ENCODE measurements around the gene CHRNA9. TPM values are rescaled to one million over a fixed set of nuclear protein-coding genes. Genes with fewer than 3 reads are reported as not detected.

Gene CHRNA9
- polyA plus RNA-seq, 2 of the 4 experiments (the other 2 are of a cell fraction): 1.3 to 1.6 TPM

DNA sequence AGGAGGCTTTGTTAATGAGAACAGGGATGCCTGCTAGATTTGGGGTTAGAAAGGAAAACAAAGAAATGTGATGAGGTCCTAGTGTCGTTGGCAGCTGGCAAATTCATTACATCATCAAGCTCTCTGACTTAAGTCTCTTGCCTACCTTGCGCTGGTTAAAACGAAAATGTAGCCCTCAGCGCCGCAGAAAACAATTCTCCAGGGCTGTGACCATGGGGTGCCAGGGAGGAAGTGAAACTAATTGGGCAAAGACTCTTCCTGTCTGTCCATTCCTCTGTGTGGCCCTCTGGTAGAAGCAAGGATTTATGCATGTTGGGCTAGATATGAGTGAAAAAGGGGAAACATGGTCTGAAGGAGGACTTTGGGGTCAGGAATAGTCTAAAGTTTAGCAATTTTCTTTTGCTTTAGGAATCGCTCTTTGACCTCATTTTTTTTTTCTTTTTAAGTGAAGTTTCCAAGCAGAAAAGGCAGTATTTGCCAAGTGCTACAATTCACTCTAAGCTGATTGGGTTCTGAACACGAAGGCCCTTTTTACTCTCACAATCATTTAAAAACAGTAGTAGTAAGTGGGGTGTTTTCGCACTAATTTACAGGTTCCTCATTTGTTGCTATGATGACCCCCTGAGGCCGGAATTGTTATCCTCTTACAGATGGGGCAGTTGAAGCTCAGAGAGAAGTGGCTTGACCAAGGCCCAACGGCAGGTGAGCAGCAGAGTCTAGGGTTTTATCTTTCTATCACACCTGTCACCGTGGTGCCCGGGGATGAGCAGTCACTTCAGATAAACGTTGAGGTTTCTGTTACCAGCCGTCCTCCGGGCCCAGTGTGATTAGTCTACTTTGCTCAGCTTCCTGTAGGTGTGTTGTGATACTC, 27.3 kb upstream of the CHRNA9 start:
- TF ChIP-seq ZSCAN20 (CRISPR knock-in tag; IDR thresholded peaks at IDR 0.05) (no peak), TFCP2L1 (CRISPR knock-in tag; IDR thresholded peaks at IDR 0.05) (no peak)
- no peak for DNase-seq (ENCODE audit: low read depth in 1 of 2, low spot score in 1 of 2)
- Histone ChIP-seq H3K27ac (peak overlapping the region; percentile 72 to 82; a peak in 5 of 6 replicates), H3K4me1 (peaks cover 19% of the 10 kb centered on the region; the same call in 2 of the 3 replicates), H3K4me2 (no peak overlapping the region), H3K4me3 (no peak overlapping the region), H3K9me3 (0 out of 3 replicates have a peak, but pooled peaks cover 7% of the 10 kb centered on the region)
- WGBS (ENCODE audit: missing lambda C conversion rate): 85% methylated on average over 14 of the region's 15 CpGs
- ChIA-PET CTCF (interaction anchor here (0.6 to 3.8 kb wide), 11 partner anchors 9 to 278 kb away, joined by 3 to 12 read pairs (median 4); no protein-coding TSS in a partner anchor), POLR2A (interaction anchor here (0.8 to 1.0 kb wide), 2 partner anchors 250 to 252 kb away, joined by 3 to 4 read pairs; partner anchors contain the start of gene N4BP2)
- ATAC-seq: no peak
- no peak for FAIRE-seq

- ATAC-seq (no peak), DNase-seq (ENCODE audit: low read depth in 1 of 2, low spot score in 1 of 2) (no peak), FAIRE-seq (no peak)
- peaks cover 19% of the 10 kb centered on the region; the same call in 2 of the 3 replicates for H3K4me1 ChIP-seq
- POLR2A ChIA-PET: interaction anchor here (0.8 to 1.0 kb wide), 2 partner anchors 251 to 253 kb away, joined by 3 to 4 read pairs; partner anchors contain the start of gene N4BP2
- peak overlapping the region; percentile 72 to 82 for H3K27ac ChIP-seq
- H3K9me3 ChIP-seq: 0 out of 3 replicates have a peak, but pooled peaks cover 7% of the 10 kb centered on the region
- 0 out of 3 replicates have a peak overlapping the region, but pooled peaks have one; percentile 68 for H3K4me2 ChIP-seq
- H3K4me3 ChIP-seq: no peak overlapping the region
- TF ChIP-seq ZNF302 (CRISPR knock-in tag; IDR thresholded peaks at IDR 0.05): no peak
- TF ChIP-seq CBX8 (IDR thresholded peaks at IDR 0.05): no peak
- no peak for TF ChIP-seq FOSB (CRISPR knock-in tag; IDR thresholded peaks at IDR 0.05)
- TF ChIP-seq FOXS1 (CRISPR knock-in tag; IDR thresholded peaks at IDR 0.05): no peak
- no peak for TF ChIP-seq PHF8 (IDR thresholded peaks at IDR 0.05; ENCODE audit: borderline replicate concordance, low read depth)
- no peak for TF ChIP-seq POLR2A (IDR thresholded peaks at IDR 0.05; ENCODE audit: low read length)
- no peak for TF ChIP-seq ATOH8 (CRISPR knock-in tag; IDR thresholded peaks at IDR 0.05; ENCODE audit: low read depth)
- no peak for TF ChIP-seq MAZ (IDR thresholded peaks at IDR 0.05; ENCODE audit: borderline replicate concordance, low read depth, low read length)
- TF ChIP-seq GATA3 (IDR thresholded peaks at IDR 0.05; ENCODE audit: borderline replicate concordance): no peak
- 82% methylated on average over 4 of the region's 4 CpGs for WGBS (ENCODE audit: missing lambda C conversion rate)
- CTCF ChIA-PET: interaction anchor here (0.9 to 3.8 kb wide), 5 partner anchors 8 to 248 kb away, joined by 3 to 12 read pairs (median 4); no protein-coding TSS in a partner anchor
These were observed 26.5 kb upstream of the CHRNA9 start for GRCh38 chr4:40308528-40309122.

GRCh38 chr4:40309250-40309774, 25.8 kb upstream of the CHRNA9 start:
- POLR2A ChIA-PET: interaction anchor here (0.9 kb wide), 1 partner anchor 251 kb away, joined by 4 read pairs; no protein-coding TSS in a partner anchor
- Histone ChIP-seq H3K4me1 (peaks cover 22% of the 10 kb centered on the region; the same call in 2 of the 3 replicates), H3K9me3 (0 out of 3 replicates have a peak, but pooled peaks cover 6% of the 10 kb centered on the region), H3K27ac (peak overlapping the region; percentile 72 to 82), H3K4me3 (no peak overlapping the region), H3K4me2 (peak overlapping the region; percentile 68)
- FAIRE-seq (no peak), DNase-seq (ENCODE audit: low read depth in 1 of 2, low spot score in 1 of 2) (peak; percentile 66 to 87), ATAC-seq (peak; percentile 98 to 99)
- WGBS (ENCODE audit: missing lambda C conversion rate): 0% methylated on average over 10 of the region's 10 CpGs
- CTCF ChIA-PET: interaction anchor here (0.5 to 2.2 kb wide), 25 partner anchors 10 to 1149 kb away, joined by 3 to 17 read pairs (median 3); no protein-coding TSS in a partner anchor
- TF ChIP-seq MYC (IDR thresholded peaks at IDR 0.05; ENCODE audit: borderline replicate concordance, low read length) (0 out of 2 replicates have a peak, but pooled peaks have one; percentile 22), RAD21 (conservative IDR thresholded peaks at IDR 0.05 in 1 of 2, IDR thresholded peaks at IDR 0.05 in 1 of 2) (peak; percentile 84 to 87), CTCF (IDR thresholded peaks at IDR 0.05) (peak; percentile 69), PBX3 (IDR thresholded peaks at IDR 0.05) (no peak), SMC3 (IDR thresholded peaks at IDR 0.05) (peak; percentile 91)
